ENCODE measurements around the gene C12orf75.

DNA sequence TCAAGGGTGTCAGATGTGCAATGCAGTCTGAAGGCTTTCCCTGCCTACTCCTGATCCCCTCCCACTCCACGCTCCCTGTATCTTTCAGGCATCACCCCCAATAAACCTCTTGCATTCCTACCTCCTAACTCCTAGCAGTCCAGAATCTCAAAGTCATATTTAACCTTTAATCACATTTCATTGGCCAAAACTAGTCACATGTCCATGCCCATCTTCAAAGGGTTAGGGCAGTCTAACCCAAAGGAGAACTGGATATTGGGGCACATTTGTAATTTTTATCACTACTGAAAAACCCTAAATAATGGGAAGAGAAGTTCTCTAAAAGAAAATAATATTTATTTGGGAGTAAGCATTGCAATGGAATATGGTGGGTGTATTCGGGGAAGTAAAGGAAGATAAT lies 5.4 kb upstream of the C12orf75 start:
- TF ChIP-seq, protein P1, sequence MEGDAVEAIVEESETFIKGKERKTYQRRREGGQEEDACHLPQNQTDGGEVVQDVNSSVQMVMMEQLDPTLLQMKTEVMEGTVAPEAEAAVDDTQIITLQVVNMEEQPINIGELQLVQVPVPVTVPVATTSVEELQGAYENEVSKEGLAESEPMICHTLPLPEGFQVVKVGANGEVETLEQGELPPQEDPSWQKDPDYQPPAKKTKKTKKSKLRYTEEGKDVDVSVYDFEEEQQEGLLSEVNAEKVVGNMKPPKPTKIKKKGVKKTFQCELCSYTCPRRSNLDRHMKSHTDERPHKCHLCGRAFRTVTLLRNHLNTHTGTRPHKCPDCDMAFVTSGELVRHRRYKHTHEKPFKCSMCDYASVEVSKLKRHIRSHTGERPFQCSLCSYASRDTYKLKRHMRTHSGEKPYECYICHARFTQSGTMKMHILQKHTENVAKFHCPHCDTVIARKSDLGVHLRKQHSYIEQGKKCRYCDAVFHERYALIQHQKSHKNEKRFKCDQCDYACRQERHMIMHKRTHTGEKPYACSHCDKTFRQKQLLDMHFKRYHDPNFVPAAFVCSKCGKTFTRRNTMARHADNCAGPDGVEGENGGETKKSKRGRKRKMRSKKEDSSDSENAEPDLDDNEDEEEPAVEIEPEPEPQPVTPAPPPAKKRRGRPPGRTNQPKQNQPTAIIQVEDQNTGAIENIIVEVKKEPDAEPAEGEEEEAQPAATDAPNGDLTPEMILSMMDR (conservative IDR thresholded peaks at IDR 0.05; ENCODE audit: low read depth, low read length) = no peak
- TF ChIP-seq EZH2 (IDR thresholded peaks at IDR 0.05; ENCODE audit: borderline replicate concordance, low read depth, low read length, poor library complexity, severe bottlenecking) = no peak

Data from A673 (cell line).